Stimulated activated CD8-positive, alpha-beta memory T cell treated with anti-CD3 and anti-CD28 coated beads, Interleukin-4, amount 100 ng/mL, for 24 hours (primary cell): ENCODE measurements around the gene SMYD2.
"Not testable (repeated sequence)": the region's sequence is repeated elsewhere in the genome, so short reads cannot be mapped to it uniquely, and the experiment has no call there.

Experiments used
- DNase-seq: peaks from one replicate; pipeline ENCODE4 v3.0.0-alpha.2; 2020; ENCODE audit warnings: low read depth

Gene SMYD2

DNA sequence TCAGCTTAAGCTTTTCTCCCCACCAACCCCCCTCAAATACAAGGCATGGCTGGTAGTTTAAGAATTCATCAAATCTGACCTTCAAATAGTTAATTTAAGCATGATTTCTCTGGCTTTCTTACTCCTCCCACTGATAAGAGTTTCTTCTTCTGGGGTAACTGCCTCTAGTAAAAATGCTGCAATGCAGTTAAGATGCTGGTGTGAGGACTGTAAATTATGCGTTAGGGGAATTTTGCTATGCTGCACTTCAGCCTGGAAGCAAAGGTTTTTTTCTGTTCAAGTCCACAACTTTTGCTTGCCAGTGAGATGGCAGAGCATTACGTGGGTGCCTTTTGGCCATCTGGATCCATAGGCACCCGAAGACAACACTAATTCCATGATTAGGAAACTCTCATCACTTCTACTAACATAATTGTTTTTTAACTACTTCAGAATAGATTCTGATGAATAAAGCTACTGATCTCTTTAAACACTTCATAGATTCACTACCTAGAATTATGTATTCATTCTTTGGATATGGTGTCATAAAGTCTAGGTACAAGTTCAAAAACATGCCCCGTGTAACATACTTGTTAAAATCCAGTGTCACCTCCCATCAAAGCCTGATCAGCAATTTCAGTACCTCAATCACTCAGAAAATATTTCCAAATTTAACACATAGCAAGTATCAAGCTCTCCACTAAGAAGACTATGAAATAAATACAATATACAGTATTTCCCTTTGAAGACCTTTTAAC is 8.8 kb upstream of the SMYD2 start:
- DNase-seq: no peak

- no peak for DNase-seq
Observed at GRCh38 chr1:214272964-214273533, 7.9 kb upstream of the SMYD2 start.

GRCh38 chr1:214275700-214276099 is 5.3 kb upstream of the SMYD2 start:
- not testable (repeated sequence) for DNase-seq

DNA sequence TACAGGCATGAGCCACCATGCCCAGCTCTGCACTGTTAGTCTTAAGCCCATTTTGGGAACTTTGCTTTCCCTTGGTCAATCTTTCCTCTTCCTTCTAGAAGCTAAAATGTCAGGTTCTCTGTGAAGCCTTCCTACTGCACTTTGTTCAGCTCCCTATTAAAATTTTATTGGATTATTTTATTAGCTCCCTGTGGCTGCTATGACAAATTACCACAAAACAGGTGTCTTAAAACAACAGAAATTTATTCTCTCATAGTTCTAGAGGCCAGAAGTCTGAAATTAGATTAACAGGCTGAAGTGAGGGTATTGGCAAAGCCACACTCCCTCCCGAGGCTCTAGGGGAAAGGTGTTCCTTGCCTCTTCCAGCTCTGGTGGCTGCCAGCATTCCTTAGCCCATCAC is 4.2 kb upstream of the SMYD2 start:
- DNase-seq: no peak

DNA sequence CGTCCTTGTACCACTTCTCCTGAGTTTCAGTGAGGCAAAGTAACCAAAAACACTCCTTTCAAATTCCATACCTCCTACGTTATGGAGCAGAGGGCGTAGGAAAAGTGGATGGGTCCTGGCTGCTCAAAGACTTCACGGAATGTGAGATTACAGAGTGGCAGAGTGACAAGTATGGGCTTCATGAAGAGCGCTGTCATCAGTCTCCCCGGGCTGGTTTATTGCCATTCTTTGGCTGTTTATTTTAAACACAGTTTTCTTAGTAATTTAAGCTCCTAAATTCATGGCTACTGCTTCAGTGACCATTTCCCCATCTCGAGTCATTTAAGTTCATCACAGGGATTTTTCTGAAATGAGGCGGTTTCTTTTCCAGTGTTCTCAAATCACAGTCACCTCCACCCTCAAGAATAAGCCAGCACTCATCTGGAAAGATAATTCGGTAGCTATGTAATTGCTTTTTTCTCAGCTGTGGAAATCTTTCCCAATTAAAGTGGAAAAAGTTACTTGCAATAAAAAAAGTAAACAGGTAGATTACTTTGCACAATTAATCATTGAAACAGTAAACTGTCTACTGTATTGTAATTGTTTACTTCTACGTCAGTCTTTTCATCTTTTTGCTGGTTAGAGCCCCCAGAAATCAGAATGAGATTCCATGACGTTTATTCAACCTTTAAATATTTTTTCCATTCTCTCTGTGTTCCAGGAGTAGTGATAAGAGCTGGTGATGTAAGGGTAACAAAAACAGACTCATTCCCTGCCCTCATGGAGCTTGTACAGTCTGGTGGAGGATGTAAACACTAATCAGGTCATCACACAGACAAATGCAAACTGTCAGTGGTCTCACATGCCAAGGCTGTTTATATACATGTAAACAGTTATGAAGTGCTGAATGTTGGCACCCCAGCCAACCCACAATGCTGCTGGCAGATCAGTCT is 3.0 kb upstream of the SMYD2 start:
- DNase-seq: no peak

- DNase-seq: no peak
Observed at GRCh38 chr1:214280386-214281020, 456 bp upstream of the SMYD2 start.

DNA sequence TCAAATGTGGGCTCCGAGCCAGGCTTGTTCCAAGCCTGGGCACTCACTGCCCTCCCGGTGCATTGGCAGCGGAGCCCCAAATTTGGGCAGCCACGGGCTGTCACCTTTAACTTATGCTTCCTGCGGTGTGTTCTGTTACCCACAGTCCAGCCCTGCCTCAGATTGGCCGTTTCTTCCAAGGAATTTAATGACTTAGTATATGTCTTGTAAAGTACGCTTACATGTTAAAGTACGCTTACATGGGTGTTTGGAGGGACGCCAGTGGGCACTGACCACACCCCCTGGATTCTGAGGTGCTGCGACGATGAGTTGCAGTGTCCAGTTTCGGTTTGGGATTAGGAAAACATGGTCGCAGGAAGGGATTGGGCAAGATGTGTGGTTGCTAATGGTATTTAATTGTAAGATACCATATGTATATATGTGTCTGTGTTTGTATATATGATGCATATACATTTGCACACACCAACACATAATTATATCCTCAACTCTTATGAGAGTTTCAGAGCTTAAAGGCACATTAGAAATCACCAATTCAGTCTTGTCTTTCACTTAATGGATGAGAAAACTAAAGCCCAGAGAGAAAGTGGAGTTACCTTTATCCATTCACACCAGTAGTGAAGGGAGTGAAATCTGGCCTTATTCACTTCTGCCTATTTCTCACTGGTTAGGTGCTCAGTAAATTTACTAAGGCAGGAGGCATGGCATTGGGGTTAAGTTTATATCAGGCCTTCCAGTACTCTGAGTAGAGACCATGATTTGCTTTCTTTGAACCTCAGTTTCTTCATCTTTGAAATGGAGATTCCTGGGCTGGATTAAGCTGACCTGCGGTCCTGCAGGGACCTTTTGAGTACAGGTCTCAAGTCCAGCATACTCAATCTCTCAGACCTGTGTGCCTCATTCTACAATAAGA is 1.0 kb downstream of the SMYD2 start:
- no peak for DNase-seq

- DNase-seq: no peak
Observed at GRCh38 chr1:214282630-214283242, 1.8 kb downstream of the SMYD2 start.

GRCh38 chr1:214285610-214286440 is 4.9 kb downstream of the SMYD2 start:
- no peak for DNase-seq

DNA sequence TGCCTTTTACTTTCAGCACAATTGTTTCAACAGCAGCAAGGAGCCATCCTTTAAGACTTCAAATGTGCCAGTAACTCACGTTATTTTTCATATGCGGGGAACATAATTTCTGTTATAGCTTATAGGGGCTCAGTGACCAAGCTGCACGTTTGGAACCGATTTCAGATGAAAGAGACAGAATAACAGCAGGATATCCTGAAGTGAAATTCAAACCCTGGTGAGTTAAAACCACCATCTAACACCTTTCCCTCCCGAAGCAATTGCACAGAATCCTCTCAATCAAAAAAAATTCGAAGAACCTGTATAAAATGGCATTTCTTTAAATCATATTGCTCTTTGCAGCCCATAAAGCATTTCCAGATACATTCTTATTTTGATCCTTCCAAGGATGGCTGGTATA is 6.9 kb downstream of the SMYD2 start:
- no peak for DNase-seq

GRCh38 chr1:214289574-214290272 is 8.8 kb downstream of the SMYD2 start:
- no peak for DNase-seq

- DNase-seq: no peak
Observed at GRCh38 chr1:214290424-214291037, 9.6 kb downstream of the SMYD2 start.

DNA sequence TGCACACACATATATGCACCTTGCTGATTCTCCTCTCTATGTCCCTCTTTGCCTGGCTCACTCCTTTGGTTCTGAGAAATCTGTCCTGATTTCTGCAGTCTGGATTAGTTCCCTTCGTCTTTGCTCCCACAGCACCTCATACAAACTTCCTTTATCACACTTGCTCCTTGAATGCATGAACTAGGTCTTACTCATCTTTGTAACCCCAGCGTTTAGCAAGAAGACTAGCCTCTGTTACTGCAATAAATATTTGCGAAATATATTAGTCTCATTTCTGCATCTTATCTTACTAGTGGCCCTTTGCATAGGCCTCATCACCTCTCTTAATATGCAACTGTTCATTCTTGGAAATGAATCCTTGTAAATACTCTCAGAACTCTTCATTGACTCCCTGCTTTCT is 11.4 kb downstream of the SMYD2 start:
- no peak for DNase-seq

DNA sequence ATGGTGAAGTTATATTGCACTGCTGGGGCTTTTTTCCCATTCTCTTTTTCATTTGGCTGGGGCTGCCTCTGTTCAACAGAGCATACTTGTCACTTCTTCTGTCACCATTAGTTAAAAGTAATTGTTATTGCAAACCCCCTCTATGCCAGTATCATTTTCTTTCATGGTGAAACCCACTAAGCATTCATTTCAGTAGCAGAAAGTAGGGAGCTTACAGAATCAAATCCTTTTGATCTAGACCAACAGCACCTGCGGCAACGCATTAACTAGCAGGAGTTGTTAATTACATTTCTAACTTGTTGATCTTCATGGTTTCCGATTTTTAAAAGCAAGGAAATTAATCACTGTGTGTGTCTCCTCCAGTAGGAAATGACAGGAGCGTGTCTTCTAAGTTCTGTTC is 15.0 kb downstream of the SMYD2 start:
- no peak for DNase-seq

DNA sequence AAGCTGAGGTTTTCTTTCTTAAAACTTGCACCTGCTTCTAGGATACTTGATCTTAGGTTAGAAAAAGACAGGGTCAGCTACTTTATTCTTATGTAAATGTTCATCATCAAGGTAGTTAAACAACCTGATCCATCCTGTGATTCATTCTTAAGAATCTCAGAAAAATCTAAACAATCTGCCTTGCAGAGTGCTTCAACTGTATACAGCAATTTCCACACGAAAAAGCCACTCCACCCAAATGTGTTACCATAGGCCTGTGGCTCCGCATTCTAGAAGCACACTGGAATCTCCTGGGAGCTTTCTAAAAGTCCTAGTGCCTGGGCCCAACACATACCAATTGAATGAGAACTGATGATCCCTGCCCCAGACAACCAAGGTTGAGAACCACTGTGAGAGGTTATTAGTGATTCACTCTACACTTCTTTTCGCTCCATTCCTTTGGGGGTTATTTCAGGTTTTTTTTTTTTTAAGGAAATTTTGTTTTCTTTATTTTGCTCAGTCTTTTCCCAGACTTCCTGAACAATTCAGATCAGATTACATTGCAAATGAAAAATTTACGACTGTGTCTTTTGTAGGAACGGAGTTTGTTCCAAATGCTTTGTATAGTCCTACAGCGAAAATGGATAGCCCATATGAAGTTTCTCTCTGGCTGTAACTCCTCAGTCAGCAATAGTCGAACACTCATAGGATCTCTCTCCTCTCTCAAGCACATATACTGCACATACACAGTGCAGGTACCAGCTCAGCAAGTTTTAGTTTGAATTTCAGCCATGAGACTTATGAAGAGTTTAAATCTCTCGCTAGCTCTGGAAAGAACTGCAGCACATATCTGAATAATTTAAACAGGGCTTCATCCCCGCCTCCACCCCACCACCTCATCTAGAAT is 16.1 kb downstream of the SMYD2 start:
- no peak for DNase-seq

GRCh38 chr1:214300149-214300780 is 19.3 kb downstream of the SMYD2 start:
- DNase-seq: no peak

GRCh38 chr1:214301526-214301925 is 20.6 kb downstream of the SMYD2 start:
- no peak for DNase-seq
